H9 (cell line): ENCODE data around the gene HUS1. TPM values are rescaled to one million over a fixed set of nuclear protein-coding genes. Genes with fewer than 3 reads are reported as not detected.

Experiments
- DNase-seq: peaks from one replicate; pipeline ENCODE4 v3.0.0-alpha.2; 2017
- H2AFZ ChIP-seq: one replicate; pipeline ENCODE4 v1.6.1; 2013; ENCODE audit warnings: mild to moderate bottlenecking, low read length, control low read depth, moderate library complexity
- H2AK5ac ChIP-seq: 2 replicates; pipeline ENCODE4 v1.6.1; 2013; ENCODE audit warnings: low read length, control low read depth, mixed read lengths; ENCODE audit not compliant: insufficient read length
- H2BK120ac ChIP-seq: one replicate; pipeline ENCODE4 v1.6.1; 2013; ENCODE audit warnings: low read depth, mild to moderate bottlenecking, low read length, control low read depth, inconsistent platforms; ENCODE audit not compliant: poor library complexity, severe bottlenecking
- H2BK12ac ChIP-seq: 2 replicates; pipeline ENCODE4 v1.6.1; 2013; ENCODE audit warnings: low read length, control low read depth, mixed read lengths, low read depth; ENCODE audit not compliant: insufficient read length
- H2BK15ac ChIP-seq: 2 replicates; pipeline ENCODE4 v1.6.1; 2013; ENCODE audit warnings: low read depth, low read length, control low read depth
- H2BK20ac ChIP-seq: one replicate; pipeline ENCODE4 v1.6.1; 2013; ENCODE audit warnings: low read depth, mild to moderate bottlenecking, low read length, control low read depth, inconsistent platforms; ENCODE audit not compliant: poor library complexity, severe bottlenecking
- H2BK5ac ChIP-seq: 2 replicates; pipeline ENCODE4 v1.6.1; 2013; ENCODE audit warnings: low read length, control low read depth, mixed read lengths; ENCODE audit not compliant: insufficient read length
- H3K14ac ChIP-seq: 2 replicates; pipeline ENCODE4 v1.6.1; 2013; ENCODE audit warnings: low read length, control low read depth; ENCODE audit not compliant: insufficient read depth
- H3K18ac ChIP-seq: 2 replicates; pipeline ENCODE4 v1.6.1; 2013; ENCODE audit warnings: low read depth, mild to moderate bottlenecking, mixed read lengths, low read length, control low read depth; ENCODE audit not compliant: insufficient read length
- H3K23ac ChIP-seq: 2 replicates; pipeline ENCODE4 v1.6.1; 2013; ENCODE audit warnings: low read length, control low read depth, mixed read lengths, low read depth; ENCODE audit not compliant: insufficient read length
- H3K23me2 ChIP-seq: 2 replicates; pipeline ENCODE4 v1.6.1; 2013; ENCODE audit warnings: low read depth, mild to moderate bottlenecking, mixed read lengths, low read length, control low read depth; ENCODE audit not compliant: insufficient read length, poor library complexity, severe bottlenecking
- H3K27ac ChIP-seq: 2 replicates; pipeline ENCODE4 v1.5.1; 2013; ENCODE audit warnings: low read length, control low read depth, mixed read lengths, low read depth; ENCODE audit not compliant: insufficient read length
- H3K27me3 ChIP-seq: 2 replicates; pipeline ENCODE4 v1.6.1; 2013; ENCODE audit warnings: low read length, control low read depth, inconsistent platforms; ENCODE audit not compliant: insufficient read depth
- H3K4ac ChIP-seq: 2 replicates; pipeline ENCODE4 v1.6.1; 2013; ENCODE audit warnings: low read depth, mild to moderate bottlenecking, control low read depth, inconsistent platforms, low read length, moderate library complexity
- H3K4me1 ChIP-seq: 2 replicates; pipeline ENCODE4 v1.6.1; 2013; ENCODE audit warnings: low read length, control low read depth, inconsistent platforms; ENCODE audit not compliant: insufficient read depth
- H3K4me2 ChIP-seq: 2 replicates; pipeline ENCODE4 v1.6.1; 2013; ENCODE audit warnings: low read length, control low read depth, mixed read lengths; ENCODE audit not compliant: insufficient read length, insufficient read depth
- H3K56ac ChIP-seq: 2 replicates; pipeline ENCODE4 v1.6.1; 2013; ENCODE audit warnings: low read depth, mild to moderate bottlenecking, mixed read lengths, low read length, control low read depth; ENCODE audit not compliant: insufficient read length
- H3K79me1 ChIP-seq: 2 replicates; pipeline ENCODE4 v1.6.1; 2013; ENCODE audit warnings: low read depth, mild to moderate bottlenecking, moderate library complexity, low read length, control low read depth, inconsistent platforms; ENCODE audit not compliant: insufficient read depth, poor library complexity, severe bottlenecking
- H3K79me2 ChIP-seq: 2 replicates; pipeline ENCODE4 v1.6.1; 2013; ENCODE audit warnings: low read length, control low read depth, inconsistent platforms; ENCODE audit not compliant: insufficient read depth
- H3K9ac ChIP-seq: 2 replicates; pipeline ENCODE4 v1.6.1; 2013; ENCODE audit warnings: low read length, control low read depth, mixed read lengths; ENCODE audit not compliant: insufficient read length; ENCODE audit errors: extremely low read depth
- H3K9me3 ChIP-seq: one replicate; pipeline ENCODE4 v1.6.1; 2013; ENCODE audit warnings: low read depth, low read length, inconsistent platforms; ENCODE audit not compliant: control insufficient read depth
- H3T11ph ChIP-seq: one replicate; pipeline ENCODE4 v1.6.1; 2013; ENCODE audit warnings: mild to moderate bottlenecking, low read length, control low read depth, inconsistent platforms
- H4K20me1 ChIP-seq: one replicate; pipeline ENCODE4 v1.6.1; 2013; ENCODE audit not compliant: control insufficient read depth, insufficient read length, insufficient read depth
- H4K5ac ChIP-seq: 2 replicates; pipeline ENCODE4 v1.6.1; 2013; ENCODE audit warnings: low read depth, mild to moderate bottlenecking, mixed read lengths, low read length, control low read depth; ENCODE audit not compliant: insufficient read length
- H4K8ac ChIP-seq: replicated peaks from 2 replicates; pipeline ENCODE4 v1.6.1; 2013; ENCODE audit warnings: low read length, control low read depth, mixed read lengths, low read depth; ENCODE audit not compliant: insufficient read length
- H4K91ac ChIP-seq: 2 replicates; pipeline ENCODE4 v1.6.1; 2013; ENCODE audit warnings: low read depth, mild to moderate bottlenecking, moderate library complexity, mixed read lengths, low read length, control low read depth; ENCODE audit not compliant: insufficient read length
- H3K27ac Mint-ChIP-seq, 3 experiments: 2 replicates in 2 of 3; 3 replicates in 1 of 3; pipeline ENCODE4 v1.8.0; 2020 to 2021; ENCODE audit warnings: mixed read lengths in 3 of 3, mild to moderate bottlenecking in 1 of 3, moderate library complexity in 1 of 3
- H3K27me3 Mint-ChIP-seq: 2 replicates; pipeline ENCODE4 v1.8.0; 2021; ENCODE audit warnings: low read depth, mild to moderate bottlenecking, moderate library complexity, mixed read lengths
- H3K36me3 Mint-ChIP-seq, 3 experiments: 2 replicates in 2 of 3; 3 replicates in 1 of 3; pipeline ENCODE4 v1.8.0; 2020 to 2021; ENCODE audit warnings: low read depth in 3 of 3, mixed read lengths in 3 of 3; ENCODE audit not compliant: insufficient read depth in 1 of 3
- H3K4me1 Mint-ChIP-seq, 2 experiments: 2 replicates each; pipeline ENCODE4 v1.8.0; 2020; ENCODE audit warnings: mixed read lengths in 2 of 2
- H3K4me3 Mint-ChIP-seq, 2 experiments: 2 replicates in 1 of 2; 3 replicates in 1 of 2; pipeline ENCODE4 v1.8.0; 2020 to 2021; ENCODE audit warnings: mild to moderate bottlenecking in 2 of 2, mixed read lengths in 2 of 2, moderate library complexity in 1 of 2
- H3K9me3 Mint-ChIP-seq, 2 experiments: 2 replicates in 1 of 2; 3 replicates in 1 of 2; pipeline ENCODE4 v1.8.0; 2020; ENCODE audit warnings: mild to moderate bottlenecking in 2 of 2, mixed read lengths in 2 of 2, moderate library complexity in 1 of 2
- CTCF ChIP-seq: fragments of 200-600 bp; sonication (generic); conservative IDR thresholded peaks from 3 replicates; pipeline ENCODE4 v1.8.0; 2021; ENCODE audit warnings: antibody characterized with exemption, mild to moderate bottlenecking
- total RNA-seq: library from RNA; stranded (reverse); gene quantifications from 2 replicates; pipeline ENCODE4 v1.2.1, GENCODE V29; 2021

HUS1 gene
- total RNA-seq, 1 experiment from 2014 or later: 43.1 TPM

- Histone ChIP-seq H3K23ac (no peak overlapping the region), H3K4me1 (no peaks in the 10 kb centered on the region), H3K14ac (no peak overlapping the region), H3K79me1 (no peaks in the 10 kb centered on the region), H3K79me2 (no peaks in the 10 kb centered on the region), H3K4ac (no peak overlapping the region), H3T11ph (no peak overlapping the region), H2AFZ (no peak overlapping the region), H2BK12ac (no peak overlapping the region), H2BK120ac (no peak overlapping the region), H2BK5ac (no peak overlapping the region), H2AK5ac (no peak overlapping the region), H3K9me3 (no peaks in the 10 kb centered on the region), H3K23me2 (no peaks in the 10 kb centered on the region), H4K8ac (no peak overlapping the region), H3K18ac (no peak overlapping the region), H3K9ac (no peak overlapping the region), H2BK20ac (no peak overlapping the region), H4K5ac (no peak overlapping the region), H3K56ac (no peak overlapping the region), H3K4me2 (no peak overlapping the region), H4K20me1 (no peaks in the 10 kb centered on the region), H2BK15ac (no peak overlapping the region), H3K27ac (no peak overlapping the region), H3K27me3 (no peaks in the 10 kb centered on the region), H4K91ac (no peak overlapping the region)
- no peak for DNase-seq
- H3K36me3 Mint-ChIP-seq: no peaks in the 10 kb centered on the region
- H3K27ac Mint-ChIP-seq: no peak overlapping the region
- peaks cover 3 to 8% of the 10 kb centered on the region in 2 experiments; a peak in 2 of 5 replicates for H3K9me3 Mint-ChIP-seq
- H3K4me1 Mint-ChIP-seq: peaks cover 0 to 4% of the 10 kb centered on the region in 2 experiments; a peak in 2 of 4 replicates
- H3K4me3 Mint-ChIP-seq: no peak overlapping the region
- H3K27me3 Mint-ChIP-seq: peaks cover 3% of the 10 kb centered on the region; the same call in 1 of the 2 replicates
- no peak for TF ChIP-seq CTCF
These were observed 37.2 kb upstream of the HUS1 start for GRCh38 chr7:48016641-48017040.
